22Rv1 (cell line): ENCODE results near the gene ZFAND5.

ENCODE experiments used
- H3K27ac ChIP-seq: fragments of 450-650 bp; 2 replicates; pipeline ENCODE4 v1.5.1; 2017
- CTCF ChIP-seq: fragments of 450-650 bp; IDR thresholded peaks from 2 replicates; pipeline ENCODE4 v1.5.1; 2017; ENCODE audit warnings: mild to moderate bottlenecking
- ZFX ChIP-seq: fragments of 450-650 bp; IDR thresholded peaks from 2 replicates; pipeline ENCODE4 v1.6.1; 2017; ENCODE audit warnings: antibody characterized with exemption, borderline replicate concordance

ZFAND5 gene, protein sequence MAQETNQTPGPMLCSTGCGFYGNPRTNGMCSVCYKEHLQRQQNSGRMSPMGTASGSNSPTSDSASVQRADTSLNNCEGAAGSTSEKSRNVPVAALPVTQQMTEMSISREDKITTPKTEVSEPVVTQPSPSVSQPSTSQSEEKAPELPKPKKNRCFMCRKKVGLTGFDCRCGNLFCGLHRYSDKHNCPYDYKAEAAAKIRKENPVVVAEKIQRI

GRCh38 chr9:72364679-72365524 lies at the start of gene ZFAND5:
TSS of gene ZFAND5 (minus strand) at chr9:72365208. CDS start at chr9:72360778, 4,430 bp downstream.
- peak within 1 kb of the TSS; percentile 99 for H3K27ac ChIP-seq
- TF ChIP-seq CTCF: no peak; the same call in 1 of the 2 replicates
- TF ChIP-seq ZFX: no peak

DNA sequence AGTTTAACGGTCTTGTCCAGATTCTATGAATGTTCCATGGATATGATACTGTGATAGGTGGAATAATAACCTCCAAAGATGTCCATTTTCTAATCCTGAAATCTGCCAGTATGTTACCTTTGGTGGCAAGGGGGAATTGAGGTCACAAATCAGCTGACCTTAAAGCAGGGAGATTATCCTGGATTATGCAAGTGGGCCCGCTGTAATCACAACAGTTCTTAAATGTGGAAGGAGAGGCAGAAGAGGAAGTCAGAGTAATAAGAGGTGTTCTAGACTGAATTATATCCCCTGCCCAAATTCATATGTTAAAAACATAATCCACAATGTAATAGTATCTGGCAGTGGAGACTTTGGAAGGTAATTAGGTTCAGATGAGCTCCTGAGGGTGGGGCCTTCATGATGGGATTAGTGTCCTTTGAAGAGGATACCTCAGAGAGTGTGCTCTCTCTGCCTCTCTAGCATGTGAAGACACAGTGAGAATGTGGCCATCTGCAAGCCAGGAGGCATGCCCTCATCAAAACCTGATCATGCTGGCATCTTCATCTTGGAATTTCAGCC lies 47.6 kb upstream of the ZFAND5 start:
- TF ChIP-seq ZFX (no peak), CTCF (no peak)
- no peak overlapping the region for H3K27ac ChIP-seq

DNA sequence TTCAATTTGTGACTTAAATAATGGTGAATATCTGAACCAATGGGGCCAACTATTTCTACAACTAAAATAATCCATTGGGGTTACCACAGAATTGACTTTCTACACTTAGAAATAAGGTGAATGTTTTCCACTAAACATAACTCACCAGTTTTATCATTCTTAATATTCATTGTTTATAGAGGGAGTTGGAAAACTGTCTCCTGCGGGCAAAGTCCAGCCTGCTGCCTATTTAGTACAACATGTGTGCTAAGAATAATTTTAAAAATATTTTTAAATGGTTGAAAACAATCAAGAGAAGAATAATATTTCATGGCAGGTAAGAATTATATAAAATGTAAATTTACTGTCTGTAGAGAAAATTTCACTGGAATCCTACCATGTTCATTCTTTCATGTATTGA lies 45.2 kb upstream of the ZFAND5 start:
- no peak for TF ChIP-seq ZFX
- TF ChIP-seq CTCF: no peak
- H3K27ac ChIP-seq: no peak overlapping the region

GRCh38 chr9:72407114-72407513 lies 42.1 kb upstream of the ZFAND5 start:
- no peak overlapping the region for H3K27ac ChIP-seq
- TF ChIP-seq CTCF: no peak
- TF ChIP-seq ZFX: no peak

DNA sequence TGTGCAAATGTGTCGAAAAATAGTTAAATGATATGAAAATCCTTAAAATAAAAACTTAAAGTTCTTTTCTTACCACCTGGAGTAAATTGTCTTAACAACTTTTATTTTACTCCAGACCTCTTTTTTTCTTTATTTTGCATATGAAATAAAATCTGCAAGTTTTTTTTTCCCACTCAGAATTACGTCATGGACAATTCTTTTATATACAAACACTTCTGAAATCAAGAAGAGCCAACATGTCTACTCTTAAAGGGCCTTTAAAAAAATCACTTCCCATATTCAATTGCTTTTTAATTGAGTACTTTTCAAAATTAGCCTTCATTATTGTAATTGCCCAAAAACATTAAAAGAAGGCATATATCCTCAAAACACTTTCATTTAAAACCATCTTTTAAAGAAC lies 37.7 kb upstream of the ZFAND5 start:
- TF ChIP-seq CTCF (no peak), ZFX (no peak)
- no peak overlapping the region for H3K27ac ChIP-seq

DNA sequence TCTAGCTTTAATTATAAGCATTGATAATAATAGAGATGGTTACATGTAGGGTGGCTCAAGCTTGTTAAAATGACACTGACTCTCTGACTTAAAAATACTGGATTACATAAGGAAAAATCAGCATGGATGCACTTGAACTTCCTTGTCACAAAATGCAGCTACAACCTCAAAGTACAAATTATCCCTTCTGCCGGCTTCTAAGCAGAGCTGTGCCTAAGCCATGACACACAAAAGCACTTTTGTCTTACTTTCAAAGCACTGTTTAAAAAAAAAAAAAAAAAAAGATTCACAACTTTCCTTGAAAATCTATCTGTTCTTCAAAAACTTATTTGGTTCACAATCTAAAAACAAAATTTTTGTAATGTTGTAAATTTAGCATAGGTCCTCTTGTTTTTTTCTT lies 36.4 kb upstream of the ZFAND5 start:
- H3K27ac ChIP-seq: no peak overlapping the region
- TF ChIP-seq CTCF: no peak
- no peak for TF ChIP-seq ZFX

GRCh38 chr9:72400866-72401265 lies 35.9 kb upstream of the ZFAND5 start:
- no peak overlapping the region for H3K27ac ChIP-seq
- TF ChIP-seq CTCF (no peak), ZFX (no peak)
